SU-DHL-6 (cell line): ENCODE data around the gene SRRT.

Experiments
- H2AFZ ChIP-seq: fragments of 200-600 bp; sonication (generic); 2 replicates; pipeline ENCODE4 v1.6.1; 2014; ENCODE audit warnings: low read depth, mild to moderate bottlenecking, moderate library complexity, mixed read lengths, antibody characterized with exemption, low read length; ENCODE audit not compliant: severe bottlenecking
- H3F3A ChIP-seq: fragments of 200-600 bp; shearing (Covaris generic); 2 replicates; pipeline ENCODE4 v1.6.0; 2016; ENCODE audit warnings: antibody characterized with exemption, mild to moderate bottlenecking; ENCODE audit not compliant: insufficient read depth
- H3K27ac ChIP-seq: fragments of 200-600 bp; sonication (generic); 2 replicates; pipeline ENCODE4 v1.5.1; 2016; ENCODE audit warnings: low read depth, mild to moderate bottlenecking, low read length, moderate library complexity, mixed read lengths
- H3K27me3 ChIP-seq: fragments of 200-600 bp; sonication (generic), shearing (Covaris generic); 2 replicates; pipeline ENCODE4 v1.6.0; 2014; ENCODE audit warnings: mild to moderate bottlenecking, low read length
- H3K36me3 ChIP-seq: fragments of 200-600 bp; sonication (generic); 2 replicates; pipeline ENCODE4 v1.6.1; 2014; ENCODE audit warnings: mild to moderate bottlenecking, low read length, mixed read lengths
- H3K4me2 ChIP-seq: fragments of 300-600, 200-600 bp; shearing (Covaris generic), sonication (generic); 2 replicates; pipeline ENCODE4 v1.6.0; 2014; ENCODE audit warnings: low read length, low read depth, mild to moderate bottlenecking; ENCODE audit not compliant: poor library complexity, severe bottlenecking
- H3K4me3 ChIP-seq: fragments of 200-600 bp; sonication (generic); 2 replicates; pipeline ENCODE4 v1.5.1; 2014; ENCODE audit warnings: antibody characterized with exemption, low read length, mild to moderate bottlenecking, mixed read lengths; ENCODE audit not compliant: insufficient read depth, poor library complexity, severe bottlenecking
- H3K79me2 ChIP-seq: fragments of 200-600 bp; sonication (generic); 2 replicates; pipeline ENCODE4 v1.6.1; 2014; ENCODE audit warnings: mild to moderate bottlenecking, low read length, moderate library complexity; ENCODE audit not compliant: insufficient read depth
- H3K9ac ChIP-seq: fragments of 200-600 bp; sonication (generic); 2 replicates; pipeline ENCODE4 v1.7.0; 2014; ENCODE audit warnings: mild to moderate bottlenecking, low read length
- H3K9me2 ChIP-seq: fragments of 200-600 bp; sonication (generic); replicated peaks from 2 replicates; pipeline ENCODE4 v1.6.1; 2014; ENCODE audit warnings: low read length; ENCODE audit not compliant: insufficient read depth
- H3K9me3 ChIP-seq: fragments of 200-600 bp; sonication (generic); 2 replicates; pipeline ENCODE4 v1.6.1; 2014; ENCODE audit warnings: low read length, mixed read lengths; ENCODE audit not compliant: insufficient read depth
- H4K20me1 ChIP-seq: fragments of 200-600 bp; sonication (generic); 2 replicates; pipeline ENCODE4 v1.6.1; 2014; ENCODE audit warnings: low read depth, mild to moderate bottlenecking, antibody characterized with exemption, low read length, moderate library complexity, mixed read lengths
- EZH2phosphoT487 ChIP-seq: fragments of 200-600 bp; sonication (generic), shearing (Covaris generic); conservative IDR thresholded peaks from 2 replicates; pipeline ENCODE4 v1.6.1; 2018; ENCODE audit warnings: mild to moderate bottlenecking, antibody characterized with exemption, low read length, moderate library complexity, mixed read lengths
- TF ChIP-seq, protein P1 (sequence below): fragments of 200-600 bp; sonication (generic); IDR thresholded peaks from one replicate; pipeline ENCODE4 v1.5.1; 2017; ENCODE audit warnings: antibody characterized with exemption, mild to moderate bottlenecking, low read length, moderate library complexity; ENCODE audit not compliant: insufficient read depth, poor library complexity, severe bottlenecking

The SRRT gene

DNA sequence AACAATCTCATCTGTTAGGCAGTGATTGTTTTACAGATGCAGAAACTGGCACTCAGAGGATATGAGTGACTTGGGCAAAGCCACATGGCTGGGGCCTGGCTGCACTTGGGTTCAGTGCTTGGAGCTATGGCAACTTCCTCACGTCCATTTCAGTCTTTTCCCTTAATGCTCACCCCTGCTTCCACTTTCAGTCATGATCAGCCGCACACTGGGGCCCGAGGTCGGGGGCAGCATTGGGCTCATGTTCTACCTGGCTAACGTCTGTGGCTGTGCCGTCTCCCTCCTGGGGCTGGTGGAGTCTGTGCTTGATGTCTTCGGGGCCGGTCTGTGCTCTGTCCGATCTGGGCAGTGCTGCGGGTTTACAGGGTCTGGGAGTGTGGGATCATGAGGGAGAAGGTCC lies 19.4 kb upstream of the SRRT start:
- no peak for TF ChIP-seq EZH2phosphoT487
- TF ChIP-seq, protein P1, sequence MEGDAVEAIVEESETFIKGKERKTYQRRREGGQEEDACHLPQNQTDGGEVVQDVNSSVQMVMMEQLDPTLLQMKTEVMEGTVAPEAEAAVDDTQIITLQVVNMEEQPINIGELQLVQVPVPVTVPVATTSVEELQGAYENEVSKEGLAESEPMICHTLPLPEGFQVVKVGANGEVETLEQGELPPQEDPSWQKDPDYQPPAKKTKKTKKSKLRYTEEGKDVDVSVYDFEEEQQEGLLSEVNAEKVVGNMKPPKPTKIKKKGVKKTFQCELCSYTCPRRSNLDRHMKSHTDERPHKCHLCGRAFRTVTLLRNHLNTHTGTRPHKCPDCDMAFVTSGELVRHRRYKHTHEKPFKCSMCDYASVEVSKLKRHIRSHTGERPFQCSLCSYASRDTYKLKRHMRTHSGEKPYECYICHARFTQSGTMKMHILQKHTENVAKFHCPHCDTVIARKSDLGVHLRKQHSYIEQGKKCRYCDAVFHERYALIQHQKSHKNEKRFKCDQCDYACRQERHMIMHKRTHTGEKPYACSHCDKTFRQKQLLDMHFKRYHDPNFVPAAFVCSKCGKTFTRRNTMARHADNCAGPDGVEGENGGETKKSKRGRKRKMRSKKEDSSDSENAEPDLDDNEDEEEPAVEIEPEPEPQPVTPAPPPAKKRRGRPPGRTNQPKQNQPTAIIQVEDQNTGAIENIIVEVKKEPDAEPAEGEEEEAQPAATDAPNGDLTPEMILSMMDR = no peak
- H3F3A ChIP-seq = peaks cover 9% of the 10 kb centered on the region
- H3K36me3 ChIP-seq = no peaks in the 10 kb centered on the region
- no peak overlapping the region for H3K27ac ChIP-seq
- H3K9me3 ChIP-seq = no peaks in the 10 kb centered on the region
- no peaks in the 10 kb centered on the region for H3K9me2 ChIP-seq
- H2AFZ ChIP-seq = no peak overlapping the region
- no peak overlapping the region for H3K9ac ChIP-seq
- H3K27me3 ChIP-seq = no peaks in the 10 kb centered on the region
- no peak overlapping the region for H3K4me2 ChIP-seq
- peaks cover 21% of the 10 kb centered on the region for H3K79me2 ChIP-seq
- H3K4me3 ChIP-seq = no peak overlapping the region
- H4K20me1 ChIP-seq = no peaks in the 10 kb centered on the region

DNA sequence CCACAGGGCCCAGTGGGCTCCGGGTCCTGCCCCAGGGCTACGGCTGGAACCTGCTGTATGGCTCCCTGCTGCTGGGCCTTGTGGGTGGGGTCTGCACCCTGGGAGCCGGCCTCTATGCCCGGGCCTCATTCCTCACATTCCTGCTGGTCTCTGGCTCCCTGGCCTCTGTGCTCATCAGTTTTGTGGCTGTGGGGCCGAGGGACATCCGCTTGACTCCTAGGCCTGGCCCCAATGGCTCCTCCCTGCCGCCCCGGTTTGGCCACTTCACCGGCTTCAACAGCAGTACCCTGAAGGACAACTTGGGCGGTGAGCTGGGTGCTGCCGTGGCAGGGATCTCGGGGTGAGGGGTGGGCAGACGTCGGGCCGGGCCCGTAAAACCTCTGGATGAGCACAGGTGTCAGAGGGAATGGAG lies 18.0 kb upstream of the SRRT start:
- Histone ChIP-seq H3K9me2 (no peaks in the 10 kb centered on the region), H4K20me1 (no peaks in the 10 kb centered on the region), H3F3A (peaks cover 6% of the 10 kb centered on the region), H3K4me3 (no peak overlapping the region), H3K4me2 (no peak overlapping the region), H3K9me3 (no peaks in the 10 kb centered on the region), H3K79me2 (peaks cover 21% of the 10 kb centered on the region), H3K27ac (no peak overlapping the region), H3K27me3 (no peaks in the 10 kb centered on the region), H3K36me3 (no peaks in the 10 kb centered on the region), H2AFZ (no peak overlapping the region), H3K9ac (no peak overlapping the region)
- TF ChIP-seq, protein P1 = no peak
- TF ChIP-seq EZH2phosphoT487 = no peak

DNA sequence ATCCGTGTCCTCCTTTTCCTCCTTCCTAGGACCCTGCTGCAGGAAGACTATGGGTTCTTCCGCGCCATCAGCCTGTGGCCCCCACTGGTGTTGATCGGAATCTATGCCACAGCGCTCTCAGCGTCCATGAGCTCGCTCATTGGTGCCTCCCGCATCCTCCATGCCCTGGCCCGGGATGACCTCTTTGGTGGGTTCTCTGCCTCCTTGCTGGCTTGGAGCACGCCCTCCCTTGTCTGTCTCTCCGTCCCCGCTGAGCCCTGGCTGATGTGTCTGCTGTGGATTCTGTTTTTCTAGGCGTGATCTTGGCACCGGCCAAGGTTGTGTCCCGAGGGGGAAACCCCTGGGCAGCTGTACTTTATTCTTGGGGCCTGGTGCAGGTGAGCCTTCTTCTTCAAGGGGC lies 15.0 kb upstream of the SRRT start:
- Histone ChIP-seq H3K4me2 (no peak overlapping the region), H3K9ac (no peak overlapping the region), H2AFZ (no peak overlapping the region), H3K9me2 (no peaks in the 10 kb centered on the region), H3K79me2 (peaks cover 6% of the 10 kb centered on the region; the same call in 1 of the 2 replicates), H3F3A (0 out of 2 replicates have a peak, but pooled peaks cover 5% of the 10 kb centered on the region), H3K27me3 (no peaks in the 10 kb centered on the region), H3K4me3 (no peak overlapping the region), H3K9me3 (no peaks in the 10 kb centered on the region), H3K27ac (no peak overlapping the region), H4K20me1 (no peaks in the 10 kb centered on the region), H3K36me3 (no peaks in the 10 kb centered on the region)
- TF ChIP-seq, protein P1 = no peak
- no peak for TF ChIP-seq EZH2phosphoT487
